Progenitor cell of endocrine pancreas (in vitro differentiated cells): Measurements from ENCODE around the gene CEP112. TPM values are rescaled to one million over a fixed set of nuclear protein-coding genes. Genes with fewer than 3 reads are reported as not detected.

Experiments used
- DNase-seq: peaks from one replicate; pipeline ENCODE4 v3.0.0; 2021; ENCODE audit warnings: low spot score; ENCODE audit not compliant: unreplicated experiment
- H3K27ac Mint-ChIP-seq: 2 replicates; pipeline ENCODE4 v1.8.0; 2021; ENCODE audit warnings: mild to moderate bottlenecking, moderate library complexity, mixed read lengths
- H3K27me3 Mint-ChIP-seq: 2 replicates; pipeline ENCODE4 v1.8.0; 2021; ENCODE audit warnings: mixed read lengths
- H3K36me3 Mint-ChIP-seq: 2 replicates; pipeline ENCODE4 v1.8.0; 2022; ENCODE audit warnings: mixed read lengths; ENCODE audit not compliant: insufficient read depth
- H3K4me1 Mint-ChIP-seq: 2 replicates; pipeline ENCODE4 v1.8.0; 2021; ENCODE audit warnings: low read depth, mixed read lengths
- H3K4me3 Mint-ChIP-seq: 2 replicates; pipeline ENCODE4 v1.8.0; 2021; ENCODE audit warnings: low read depth, mild to moderate bottlenecking, moderate library complexity, mixed read lengths
- H3K9me3 Mint-ChIP-seq: 2 replicates; pipeline ENCODE4 v1.8.0; 2021; ENCODE audit warnings: low read depth, mixed read lengths
- total RNA-seq: library from RNA; stranded (reverse); gene quantifications from 2 replicates; pipeline ENCODE4 v1.2.1, GENCODE V29; 2021
- TF ChIP-seq, protein P1 (sequence below): fragments of 200-600 bp; sonication (generic); IDR thresholded peaks from one replicate; pipeline ENCODE4 v1.5.0; 2021; ENCODE audit warnings: antibody characterized with exemption, mild to moderate bottlenecking; ENCODE audit not compliant: unreplicated experiment

The CEP112 gene
- total RNA-seq, 1 donor from 2014 or later: 24.3 TPM

DNA sequence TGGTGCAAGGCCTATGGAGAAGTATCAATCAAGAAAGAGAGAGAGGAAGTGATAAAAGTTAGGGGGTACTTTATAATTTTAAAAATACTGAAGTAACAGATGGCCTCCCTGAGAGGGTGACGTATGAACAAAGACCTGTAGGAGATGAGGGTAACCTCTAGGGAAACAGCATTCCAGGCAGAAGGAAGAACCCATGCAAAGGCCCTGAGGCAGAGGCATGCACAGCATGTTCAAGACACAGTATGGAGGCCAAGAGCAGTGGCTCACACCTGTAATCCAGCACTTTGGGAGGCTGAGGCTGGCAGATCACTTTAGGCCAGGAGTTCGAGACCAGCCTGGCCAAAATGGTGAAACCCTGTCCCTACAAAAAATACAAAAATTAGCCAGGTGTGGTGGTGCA is 437.9 kb downstream of the CEP112 start:
- no peak overlapping the region for H3K4me3 Mint-ChIP-seq
- TF ChIP-seq, protein P1, sequence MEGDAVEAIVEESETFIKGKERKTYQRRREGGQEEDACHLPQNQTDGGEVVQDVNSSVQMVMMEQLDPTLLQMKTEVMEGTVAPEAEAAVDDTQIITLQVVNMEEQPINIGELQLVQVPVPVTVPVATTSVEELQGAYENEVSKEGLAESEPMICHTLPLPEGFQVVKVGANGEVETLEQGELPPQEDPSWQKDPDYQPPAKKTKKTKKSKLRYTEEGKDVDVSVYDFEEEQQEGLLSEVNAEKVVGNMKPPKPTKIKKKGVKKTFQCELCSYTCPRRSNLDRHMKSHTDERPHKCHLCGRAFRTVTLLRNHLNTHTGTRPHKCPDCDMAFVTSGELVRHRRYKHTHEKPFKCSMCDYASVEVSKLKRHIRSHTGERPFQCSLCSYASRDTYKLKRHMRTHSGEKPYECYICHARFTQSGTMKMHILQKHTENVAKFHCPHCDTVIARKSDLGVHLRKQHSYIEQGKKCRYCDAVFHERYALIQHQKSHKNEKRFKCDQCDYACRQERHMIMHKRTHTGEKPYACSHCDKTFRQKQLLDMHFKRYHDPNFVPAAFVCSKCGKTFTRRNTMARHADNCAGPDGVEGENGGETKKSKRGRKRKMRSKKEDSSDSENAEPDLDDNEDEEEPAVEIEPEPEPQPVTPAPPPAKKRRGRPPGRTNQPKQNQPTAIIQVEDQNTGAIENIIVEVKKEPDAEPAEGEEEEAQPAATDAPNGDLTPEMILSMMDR: no peak
- DNase-seq: no peak
- H3K27ac Mint-ChIP-seq: no peak overlapping the region
- no peaks in the 10 kb centered on the region for H3K9me3 Mint-ChIP-seq
- H3K36me3 Mint-ChIP-seq: no peaks in the 10 kb centered on the region
- no peaks in the 10 kb centered on the region for H3K27me3 Mint-ChIP-seq
- no peaks in the 10 kb centered on the region for H3K4me1 Mint-ChIP-seq

DNA sequence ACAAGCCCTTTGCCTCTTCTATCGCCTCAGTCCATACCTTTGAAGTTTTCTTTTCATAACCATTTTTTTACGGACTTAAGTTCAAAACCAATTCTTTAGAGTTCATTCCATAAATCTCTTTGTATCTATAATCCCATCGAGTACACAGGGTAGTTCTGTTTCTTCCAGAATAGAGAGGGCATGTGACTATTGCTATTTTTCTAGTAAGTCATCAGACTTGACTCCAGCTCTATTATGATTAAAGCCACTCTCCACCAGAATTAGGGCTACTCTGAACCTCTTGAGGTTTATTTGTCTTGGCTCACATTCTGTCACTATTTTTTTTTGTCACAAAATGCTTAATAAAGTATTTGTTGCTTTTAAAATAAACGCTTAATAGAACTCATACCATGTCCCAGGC is 438.6 kb downstream of the CEP112 start:
- TF ChIP-seq, protein P1: no peak
- Mint-ChIP-seq H3K4me1 (peaks cover 1% of the 10 kb centered on the region), H3K27me3 (no peaks in the 10 kb centered on the region), H3K27ac (no peak overlapping the region), H3K36me3 (no peaks in the 10 kb centered on the region), H3K4me3 (no peak overlapping the region), H3K9me3 (no peaks in the 10 kb centered on the region)
- DNase-seq: no peak

DNA sequence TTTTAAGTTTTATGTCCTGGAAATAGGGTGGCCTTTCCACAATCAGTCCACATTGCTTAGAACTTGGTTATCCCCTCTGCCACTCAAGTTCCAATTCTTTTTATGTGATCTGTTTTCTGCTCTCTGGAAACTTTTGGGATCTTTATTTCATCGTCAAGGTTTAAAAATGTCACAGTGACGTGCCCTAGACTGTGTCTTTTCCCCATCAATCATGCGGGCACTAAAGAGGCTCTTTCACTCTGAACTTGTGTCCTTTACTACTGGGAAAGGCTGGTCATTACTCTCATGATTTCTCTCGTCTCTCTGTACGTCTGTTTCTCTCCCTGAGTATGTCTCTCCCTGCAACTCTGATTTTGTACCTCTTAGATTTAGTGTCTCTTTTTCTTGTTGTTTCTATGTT is 440.7 kb downstream of the CEP112 start:
- Mint-ChIP-seq H3K27ac (no peak overlapping the region), H3K36me3 (no peaks in the 10 kb centered on the region), H3K4me3 (no peak overlapping the region), H3K4me1 (peaks cover 1% of the 10 kb centered on the region), H3K27me3 (no peaks in the 10 kb centered on the region), H3K9me3 (no peaks in the 10 kb centered on the region)
- DNase-seq: no peak
- TF ChIP-seq, protein P1: no peak

DNA sequence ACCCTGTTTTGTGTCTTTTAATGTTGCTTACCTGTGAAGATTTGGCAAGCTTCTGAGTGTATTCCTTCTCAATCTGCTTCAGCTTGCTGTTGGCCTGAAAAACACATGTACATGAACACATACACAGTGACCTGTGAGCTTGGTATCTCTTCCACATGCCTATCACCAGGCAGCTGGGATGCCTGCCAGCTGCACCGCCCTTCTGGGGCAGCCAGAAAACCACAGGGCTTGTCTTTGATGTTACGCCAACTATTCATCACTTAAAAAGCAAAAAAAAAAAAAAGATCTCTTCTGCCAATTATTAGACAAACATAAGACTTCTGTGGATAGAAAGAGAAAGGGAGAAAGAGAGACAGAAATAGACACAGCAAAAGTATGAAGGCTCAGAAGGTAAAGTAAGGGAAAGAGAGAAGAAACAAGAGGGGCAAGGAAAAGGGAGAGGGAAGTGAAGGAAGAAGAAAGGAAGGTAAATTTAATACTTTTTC is 441.3 kb downstream of the CEP112 start:
- no peaks in the 10 kb centered on the region for H3K27me3 Mint-ChIP-seq
- H3K27ac Mint-ChIP-seq: no peak overlapping the region
- H3K4me3 Mint-ChIP-seq: no peak overlapping the region
- H3K4me1 Mint-ChIP-seq: peaks cover 1% of the 10 kb centered on the region
- no peaks in the 10 kb centered on the region for H3K9me3 Mint-ChIP-seq
- H3K36me3 Mint-ChIP-seq: no peaks in the 10 kb centered on the region
- TF ChIP-seq, protein P1: no peak
- DNase-seq: no peak

DNA sequence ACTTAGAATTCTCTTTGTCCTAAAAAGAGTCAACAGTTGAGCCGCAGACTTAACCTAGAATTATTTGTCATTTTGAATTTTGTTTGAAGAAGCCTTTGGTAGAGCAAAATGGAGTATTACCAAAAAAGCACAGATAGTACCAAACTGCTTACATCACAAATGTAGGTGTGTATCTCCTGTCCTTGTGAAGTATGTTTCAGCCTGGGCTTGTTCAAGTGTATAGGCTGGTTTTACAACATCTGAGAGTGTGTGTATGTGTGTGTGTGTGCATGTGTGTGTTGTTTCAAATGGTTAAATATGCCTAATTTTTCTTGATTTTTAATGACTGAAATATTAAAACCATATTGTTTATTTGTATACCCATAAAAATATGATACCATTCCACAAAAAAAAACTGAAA is 441.8 kb downstream of the CEP112 start:
- Mint-ChIP-seq H3K36me3 (no peaks in the 10 kb centered on the region), H3K4me3 (no peak overlapping the region), H3K27ac (no peak overlapping the region), H3K27me3 (no peaks in the 10 kb centered on the region), H3K9me3 (no peaks in the 10 kb centered on the region), H3K4me1 (peaks cover 1% of the 10 kb centered on the region)
- TF ChIP-seq, protein P1: no peak
- no peak for DNase-seq
